ENCODE data around the gene PDCL2.

DNA sequence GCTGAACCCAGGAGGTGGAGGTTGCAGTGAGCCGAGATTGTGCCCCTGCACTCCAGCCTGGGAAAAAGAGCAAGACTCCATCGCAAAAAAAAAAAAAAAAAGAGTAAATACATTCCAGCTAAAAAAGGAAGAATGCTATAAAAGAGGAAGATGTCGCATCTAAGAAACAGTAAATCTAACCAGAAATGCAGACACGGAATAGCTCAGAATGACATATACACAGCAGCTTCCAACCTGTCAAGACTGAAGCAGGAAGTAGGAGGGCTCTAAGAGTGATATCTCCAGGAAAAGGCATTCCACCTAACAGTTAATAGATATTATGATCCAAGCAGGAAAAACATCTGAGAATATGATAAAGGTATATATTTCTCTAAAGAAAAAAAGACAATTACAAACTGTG, 61.4 kb downstream of the PDCL2 start:
- TF ChIP-seq, protein P1, sequence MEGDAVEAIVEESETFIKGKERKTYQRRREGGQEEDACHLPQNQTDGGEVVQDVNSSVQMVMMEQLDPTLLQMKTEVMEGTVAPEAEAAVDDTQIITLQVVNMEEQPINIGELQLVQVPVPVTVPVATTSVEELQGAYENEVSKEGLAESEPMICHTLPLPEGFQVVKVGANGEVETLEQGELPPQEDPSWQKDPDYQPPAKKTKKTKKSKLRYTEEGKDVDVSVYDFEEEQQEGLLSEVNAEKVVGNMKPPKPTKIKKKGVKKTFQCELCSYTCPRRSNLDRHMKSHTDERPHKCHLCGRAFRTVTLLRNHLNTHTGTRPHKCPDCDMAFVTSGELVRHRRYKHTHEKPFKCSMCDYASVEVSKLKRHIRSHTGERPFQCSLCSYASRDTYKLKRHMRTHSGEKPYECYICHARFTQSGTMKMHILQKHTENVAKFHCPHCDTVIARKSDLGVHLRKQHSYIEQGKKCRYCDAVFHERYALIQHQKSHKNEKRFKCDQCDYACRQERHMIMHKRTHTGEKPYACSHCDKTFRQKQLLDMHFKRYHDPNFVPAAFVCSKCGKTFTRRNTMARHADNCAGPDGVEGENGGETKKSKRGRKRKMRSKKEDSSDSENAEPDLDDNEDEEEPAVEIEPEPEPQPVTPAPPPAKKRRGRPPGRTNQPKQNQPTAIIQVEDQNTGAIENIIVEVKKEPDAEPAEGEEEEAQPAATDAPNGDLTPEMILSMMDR (conservative IDR thresholded peaks at IDR 0.05; ENCODE audit: low read length): no peak
- TF ChIP-seq EZH2phosphoT487 (IDR thresholded peaks at IDR 0.05; ENCODE audit: borderline replicate concordance): no peak

Measured in Loucy (cell line).